ENCODE results near the gene HOXD10.

Gene HOXD10

GRCh38 chr2:176169181-176169580 lies 52.6 kb downstream of the HOXD10 start:
- TF ChIP-seq, protein P1, sequence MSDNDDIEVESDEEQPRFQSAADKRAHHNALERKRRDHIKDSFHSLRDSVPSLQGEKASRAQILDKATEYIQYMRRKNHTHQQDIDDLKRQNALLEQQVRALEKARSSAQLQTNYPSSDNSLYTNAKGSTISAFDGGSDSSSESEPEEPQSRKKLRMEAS (IDR thresholded peaks at IDR 0.05; ENCODE audit: low read depth, low read length), result no peak
- TF ChIP-seq POLR2A (IDR thresholded peaks at IDR 0.05; ENCODE audit: extremely low read depth, insufficient read length) (no peak), MYC (IDR thresholded peaks at IDR 0.05; ENCODE audit: low read depth, low read length) (no peak)
- TF ChIP-seq, protein P2, sequence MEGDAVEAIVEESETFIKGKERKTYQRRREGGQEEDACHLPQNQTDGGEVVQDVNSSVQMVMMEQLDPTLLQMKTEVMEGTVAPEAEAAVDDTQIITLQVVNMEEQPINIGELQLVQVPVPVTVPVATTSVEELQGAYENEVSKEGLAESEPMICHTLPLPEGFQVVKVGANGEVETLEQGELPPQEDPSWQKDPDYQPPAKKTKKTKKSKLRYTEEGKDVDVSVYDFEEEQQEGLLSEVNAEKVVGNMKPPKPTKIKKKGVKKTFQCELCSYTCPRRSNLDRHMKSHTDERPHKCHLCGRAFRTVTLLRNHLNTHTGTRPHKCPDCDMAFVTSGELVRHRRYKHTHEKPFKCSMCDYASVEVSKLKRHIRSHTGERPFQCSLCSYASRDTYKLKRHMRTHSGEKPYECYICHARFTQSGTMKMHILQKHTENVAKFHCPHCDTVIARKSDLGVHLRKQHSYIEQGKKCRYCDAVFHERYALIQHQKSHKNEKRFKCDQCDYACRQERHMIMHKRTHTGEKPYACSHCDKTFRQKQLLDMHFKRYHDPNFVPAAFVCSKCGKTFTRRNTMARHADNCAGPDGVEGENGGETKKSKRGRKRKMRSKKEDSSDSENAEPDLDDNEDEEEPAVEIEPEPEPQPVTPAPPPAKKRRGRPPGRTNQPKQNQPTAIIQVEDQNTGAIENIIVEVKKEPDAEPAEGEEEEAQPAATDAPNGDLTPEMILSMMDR (IDR thresholded peaks at IDR 0.05; ENCODE audit: low read depth, low read length), result no peak
- no peak for DNase-seq (ENCODE audit: low read depth)
- no peak overlapping the region for H3K4me3 ChIP-seq (ENCODE audit: low read depth, low read length)

All from NB4 (cell line).